ENCODE results near the gene SLC25A13.

DNA sequence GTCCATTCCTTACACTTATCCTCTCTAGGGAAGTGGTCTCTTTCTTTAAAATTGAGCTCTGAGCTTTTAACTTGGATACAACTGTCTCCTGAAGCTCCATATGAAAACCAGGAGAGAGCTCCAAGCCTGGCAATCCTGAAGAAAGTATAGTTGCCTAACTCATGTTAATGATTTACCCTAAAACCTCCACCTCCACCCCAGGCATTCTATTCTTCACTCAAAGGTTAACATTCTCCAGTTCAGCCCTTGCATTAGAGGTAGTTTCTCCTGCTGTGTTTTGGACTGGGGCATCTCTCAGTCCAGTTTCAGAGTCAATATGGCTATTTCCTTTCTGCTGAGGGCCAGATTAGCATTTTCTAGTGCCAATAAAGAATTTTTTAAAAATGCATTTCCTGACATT is 195.5 kb downstream of the SLC25A13 start:
- TF ChIP-seq ZC3H10 (CRISPR knock-in tag; IDR thresholded peaks at IDR 0.05) (no peak), ISL1 (CRISPR knock-in tag; IDR thresholded peaks at IDR 0.05) (no peak), ZFP30 (CRISPR knock-in tag; IDR thresholded peaks at IDR 0.05) (no peak), ARNTL (CRISPR knock-in tag; IDR thresholded peaks at IDR 0.05; ENCODE audit: borderline replicate concordance, low read depth) (no peak), RARB (CRISPR knock-in tag; IDR thresholded peaks at IDR 0.05) (no peak), ZNF70 (CRISPR knock-in tag; IDR thresholded peaks at IDR 0.05) (no peak), ZFP3 (CRISPR knock-in tag; IDR thresholded peaks at IDR 0.05) (no peak)
- TF ChIP-seq, protein P1, sequence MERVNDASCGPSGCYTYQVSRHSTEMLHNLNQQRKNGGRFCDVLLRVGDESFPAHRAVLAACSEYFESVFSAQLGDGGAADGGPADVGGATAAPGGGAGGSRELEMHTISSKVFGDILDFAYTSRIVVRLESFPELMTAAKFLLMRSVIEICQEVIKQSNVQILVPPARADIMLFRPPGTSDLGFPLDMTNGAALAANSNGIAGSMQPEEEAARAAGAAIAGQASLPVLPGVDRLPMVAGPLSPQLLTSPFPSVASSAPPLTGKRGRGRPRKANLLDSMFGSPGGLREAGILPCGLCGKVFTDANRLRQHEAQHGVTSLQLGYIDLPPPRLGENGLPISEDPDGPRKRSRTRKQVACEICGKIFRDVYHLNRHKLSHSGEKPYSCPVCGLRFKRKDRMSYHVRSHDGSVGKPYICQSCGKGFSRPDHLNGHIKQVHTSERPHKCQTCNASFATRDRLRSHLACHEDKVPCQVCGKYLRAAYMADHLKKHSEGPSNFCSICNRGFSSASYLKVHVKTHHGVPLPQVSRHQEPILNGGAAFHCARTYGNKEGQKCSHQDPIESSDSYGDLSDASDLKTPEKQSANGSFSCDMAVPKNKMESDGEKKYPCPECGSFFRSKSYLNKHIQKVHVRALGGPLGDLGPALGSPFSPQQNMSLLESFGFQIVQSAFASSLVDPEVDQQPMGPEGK (CRISPR knock-in tag; IDR thresholded peaks at IDR 0.05; ENCODE audit: borderline replicate concordance), result no peak
- TF ChIP-seq, protein P2, sequence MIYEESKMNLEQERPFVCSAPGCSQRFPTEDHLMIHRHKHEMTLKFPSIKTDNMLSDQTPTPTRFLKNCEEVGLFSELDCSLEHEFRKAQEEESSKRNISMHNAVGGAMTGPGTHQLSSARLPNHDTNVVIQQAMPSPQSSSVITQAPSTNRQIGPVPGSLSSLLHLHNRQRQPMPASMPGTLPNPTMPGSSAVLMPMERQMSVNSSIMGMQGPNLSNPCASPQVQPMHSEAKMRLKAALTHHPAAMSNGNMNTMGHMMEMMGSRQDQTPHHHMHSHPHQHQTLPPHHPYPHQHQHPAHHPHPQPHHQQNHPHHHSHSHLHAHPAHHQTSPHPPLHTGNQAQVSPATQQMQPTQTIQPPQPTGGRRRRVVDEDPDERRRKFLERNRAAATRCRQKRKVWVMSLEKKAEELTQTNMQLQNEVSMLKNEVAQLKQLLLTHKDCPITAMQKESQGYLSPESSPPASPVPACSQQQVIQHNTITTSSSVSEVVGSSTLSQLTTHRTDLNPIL (CRISPR knock-in tag; IDR thresholded peaks at IDR 0.05; ENCODE audit: low read depth), result no peak

Data from SK-N-SH treated with all-trans-retinoic acid at 6 μM for 48 hours (cell line).